Endothelial cell of umbilical vein (primary cell): ENCODE results near the gene FRMD7. TPM values are rescaled to one million over a fixed set of nuclear protein-coding genes. Genes with fewer than 3 reads are reported as not detected.

Source experiments
- BruUV-seq: library from RNA; stranded (reverse); fragments of 400-500 nt; replicated peaks from 2 replicates; lab custom pipeline; 2021; lab: Mats Ljungman, UMichigan
- CTCF ChIA-PET: fragments of 300-600, 350-600 bp; sonication (Branson Sonifier 250); formaldehyde crosslinking; loops from one replicate; lab custom pipeline; 2021; ENCODE audit warnings: antibody characterized with exemption, inconsistent platforms; lab: Charles Lee
- POLR2A ChIA-PET: fragments of 300-600, 350-600 bp; sonication (Branson Sonifier 250); formaldehyde crosslinking; loops from one replicate; lab custom pipeline; 2021; ENCODE audit warnings: antibody characterized with exemption, inconsistent platforms; lab: Charles Lee
- DNase-seq: peaks from one replicate; pipeline ENCODE4 v3.0.0-alpha.2; 2011; ENCODE audit warnings: low read depth, low spot score
- FAIRE-seq: peaks from 2 replicates; lab custom pipeline; 2011; peaks lifted over from hg19 to GRCh38; lab: Jason Lieb, UNC
- H2AFZ ChIP-seq: 2 replicates; pipeline ENCODE4 v1.6.0; 2012; ENCODE audit warnings: low read depth, low read length, control low read depth, inconsistent platforms
- H3K27ac ChIP-seq: 2 replicates; pipeline ENCODE4 v1.5.1; 2011; ENCODE audit warnings: low read depth, mild to moderate bottlenecking, control low read depth, low read length, moderate library complexity; ENCODE audit not compliant: insufficient read depth
- H3K27me3 ChIP-seq, 2 experiments: 2 replicates each; pipeline versions ENCODE4 v1.6.0 to v1.6.1; 2011; ENCODE audit warnings: low read length in 2 of 2, mixed read lengths in 1 of 2; ENCODE audit not compliant: control insufficient read depth in 2 of 2, insufficient read depth in 2 of 2
- H3K36me3 ChIP-seq, 2 experiments: 2 replicates in 1 of 2; 3 replicates in 1 of 2; pipeline ENCODE4 v1.5.1; 2011; ENCODE audit warnings: low read length in 2 of 2, mild to moderate bottlenecking in 1 of 2, moderate library complexity in 1 of 2; ENCODE audit not compliant: control insufficient read depth in 2 of 2, insufficient read depth in 2 of 2; ENCODE audit errors: extremely low read depth in 1 of 2
- H3K4me1 ChIP-seq: 3 replicates; pipeline ENCODE4 v1.5.1; 2011; ENCODE audit warnings: mild to moderate bottlenecking, low read length; ENCODE audit not compliant: control insufficient read depth, insufficient read depth; ENCODE audit errors: extremely low read depth
- H3K4me2 ChIP-seq: 2 replicates; pipeline ENCODE4 v1.6.1; 2011; ENCODE audit warnings: low read length, control low read depth, mixed read lengths; ENCODE audit not compliant: insufficient read depth
- H3K4me3 ChIP-seq, 3 experiments: fragments of 200-600 bp in 1 of 3; sonication (generic), shearing (Covaris generic) in 1 of 3; replicated peaks in 1 of 3; 2 replicates each; pipeline ENCODE4 v1.5.1; 2011 to 2016; ENCODE audit warnings: control low read depth in 3 of 3, low read length in 3 of 3, mild to moderate bottlenecking in 2 of 3, inconsistent platforms in 1 of 3, low read depth in 1 of 3, moderate library complexity in 1 of 3; ENCODE audit not compliant: insufficient read depth in 1 of 3
- H3K79me2 ChIP-seq: 2 replicates; pipeline ENCODE4 v1.6.0; 2012; ENCODE audit warnings: low read length, inconsistent platforms; ENCODE audit not compliant: control insufficient read depth, insufficient read depth
- H3K9ac ChIP-seq: replicated peaks from 2 replicates; pipeline ENCODE3; 2011; ENCODE audit warnings: low read length, control low read depth; ENCODE audit not compliant: insufficient read depth; ENCODE audit errors: extremely low read depth
- H3K9me1 ChIP-seq: replicated peaks from 3 replicates; pipeline ENCODE4 v1.6.0; 2011; ENCODE audit warnings: mild to moderate bottlenecking, low read length; ENCODE audit not compliant: control insufficient read depth, insufficient read depth; ENCODE audit errors: extremely low read depth
- H3K9me3 ChIP-seq: replicated peaks from 2 replicates; pipeline ENCODE4 v1.5.1; 2012; ENCODE audit warnings: low read length, inconsistent platforms; ENCODE audit not compliant: control insufficient read depth, insufficient read depth
- H4K20me1 ChIP-seq: replicated peaks from 2 replicates; pipeline ENCODE3; 2011; ENCODE audit warnings: mild to moderate bottlenecking, low read length; ENCODE audit not compliant: control insufficient read depth, insufficient read depth; ENCODE audit errors: extremely low read depth
- FOS ChIP-seq: IDR thresholded peaks from 2 replicates; pipeline ENCODE4 v1.6.1; 2011; ENCODE audit warnings: mild to moderate bottlenecking, low read length, moderate library complexity, borderline replicate concordance; ENCODE audit not compliant: insufficient read depth
- GATA2 ChIP-seq: IDR thresholded peaks from 2 replicates; pipeline ENCODE4 v1.7.0; 2011; ENCODE audit warnings: low read depth, mild to moderate bottlenecking, moderate library complexity, mixed read lengths, low read length; ENCODE audit not compliant: insufficient read length, insufficient read depth
- JUN ChIP-seq: IDR thresholded peaks from 2 replicates; pipeline ENCODE4 v1.6.1; 2011; ENCODE audit warnings: borderline replicate concordance, low read depth; ENCODE audit not compliant: insufficient read length, insufficient read depth
- MAX ChIP-seq: IDR thresholded peaks from 2 replicates; pipeline ENCODE4 v1.6.1; 2011; ENCODE audit not compliant: insufficient read depth, insufficient read length
- POLR2A ChIP-seq: IDR thresholded peaks from 2 replicates; pipeline ENCODE4 v1.6.1; 2012; ENCODE audit warnings: low read depth, mild to moderate bottlenecking, control low read depth, low read length
- POLR2AphosphoS5 ChIP-seq: IDR thresholded peaks from 2 replicates; pipeline ENCODE4 v1.6.1; 2012; ENCODE audit warnings: low read depth, mild to moderate bottlenecking, control low read depth, low read length, moderate library complexity; ENCODE audit not compliant: insufficient read depth
- dilution Hi-C: fragments of 300-500 bp; cut with MboI; formaldehyde crosslinking; loops from one replicate; pipeline ENCODE4 v1.15.0; 2019; ENCODE audit warnings: low sequenced_read_pairs; ENCODE audit not compliant: extremely low pct_ligation_motif_present
- intact Hi-C: fragments of 100-400 bp; cut with micrococcal nuclease; formaldehyde crosslinking; loops from one replicate; pipeline ENCODE4 v1.10.0; 2022
- polyA plus RNA-seq, 4 experiments: library from polyadenylated mRNA; depleted of rRNA in 3 of 4; stranded (reverse) in 3 of 4; unstranded in 1 of 4; fragments of >200 nt; gene quantifications; 2 replicates each; pipeline versions ENCODE4 v1.2.1 to v1.2.3, GENCODE V29; 2011 to 2012; ENCODE audit warnings: missing spikeins in 1 of 4
- total RNA-seq: library from RNA; stranded (reverse); gene quantifications from 2 replicates; pipeline ENCODE4 v1.2.3, GENCODE V29; 2021

Gene FRMD7
- total and polyA plus RNA-seq, 2 donors (not counting 3 experiments of a cell fraction or from before 2014, with no cell fraction given), result not detected

DNA sequence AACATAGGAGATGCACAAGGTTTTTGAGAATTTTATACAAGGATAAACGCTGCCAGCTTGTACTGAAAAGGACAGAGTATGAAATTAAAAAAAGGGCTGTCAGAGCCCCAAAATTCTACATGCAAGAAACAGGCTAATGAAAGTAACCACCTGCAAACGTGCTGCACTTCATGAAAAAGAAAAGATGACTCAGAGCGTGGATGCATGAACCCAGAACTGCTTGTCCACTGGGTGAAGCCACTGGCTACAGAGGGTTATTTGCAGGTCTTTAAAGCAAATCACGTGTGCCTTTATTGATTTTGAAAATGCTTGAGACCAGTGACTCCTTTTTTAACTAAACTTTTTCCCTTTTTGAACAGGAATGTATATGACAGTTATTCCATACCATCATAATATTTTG, 25.3 kb upstream of the FRMD7 start:
- H3K4me1 ChIP-seq, result no peaks in the 10 kb centered on the region
- no peak for TF ChIP-seq JUN
- no peak for TF ChIP-seq FOS
- no peak for TF ChIP-seq POLR2AphosphoS5
- no peak for TF ChIP-seq GATA2
- POLR2A ChIA-PET, result no interaction called here
- DNase-seq (no peak), FAIRE-seq (no peak)
- BruUV-seq, result no TSS peak
- dilution Hi-C loops, result no loop called here
- H3K9me1 ChIP-seq, result no peaks in the 10 kb centered on the region
- no peak overlapping the region for H3K27ac ChIP-seq
- H3K36me3 ChIP-seq, result no peaks in the 10 kb centered on the region
- CTCF ChIA-PET, result no interaction called here
- H3K9ac ChIP-seq, result no peak overlapping the region
- H3K27me3 ChIP-seq, result peaks cover 0 to 2% of the 10 kb centered on the region in 2 experiments
- no peaks in the 10 kb centered on the region for H4K20me1 ChIP-seq
- H3K4me3 ChIP-seq, result no peak overlapping the region
- H3K9me3 ChIP-seq, result no peaks in the 10 kb centered on the region
- intact Hi-C loops, result no loop called here
- no peaks in the 10 kb centered on the region for H3K79me2 ChIP-seq
- H2AFZ ChIP-seq, result no peak overlapping the region
- no peak overlapping the region for H3K4me2 ChIP-seq

GRCh38 chrX:132146456-132146855, 18.6 kb upstream of the FRMD7 start:
- CTCF ChIA-PET, result no interaction called here
- dilution Hi-C loops, result no loop called here

More at GRCh38 chrX:132146456-132146855, 18.6 kb upstream of the FRMD7 start:
- Histone ChIP-seq H3K27me3 (peaks cover 0 to 2% of the 10 kb centered on the region in 2 experiments), H4K20me1 (no peaks in the 10 kb centered on the region), H3K79me2 (no peaks in the 10 kb centered on the region), H3K9me3 (no peaks in the 10 kb centered on the region), H3K4me3 (no peak overlapping the region), H3K9ac (no peak overlapping the region), H3K36me3 (no peaks in the 10 kb centered on the region), H3K4me1 (no peaks in the 10 kb centered on the region), H3K27ac (no peak overlapping the region), H2AFZ (no peak overlapping the region), H3K4me2 (no peak overlapping the region), H3K9me1 (no peaks in the 10 kb centered on the region)
- POLR2A ChIA-PET, result no interaction called here
- FAIRE-seq (no peak), DNase-seq (no peak)
- intact Hi-C loops, result no loop called here
- BruUV-seq, result no TSS peak
- TF ChIP-seq MAX (no peak), JUN (no peak), POLR2A (no peak)
